RKO (cell line): Measurements from ENCODE around the gene SNX5.
A peak's percentile ranks its signal among the peaks of the same experiment; 100 is the strongest.

ENCODE experiments used
- DNase-seq: peaks from one replicate; pipeline ENCODE4 v3.0.0-alpha.2; 2016; ENCODE audit warnings: low spot score

Gene SNX5

GRCh38 chr20:17916433-17916891, 52.1 kb downstream of the SNX5 start:
- no peak for DNase-seq

DNA sequence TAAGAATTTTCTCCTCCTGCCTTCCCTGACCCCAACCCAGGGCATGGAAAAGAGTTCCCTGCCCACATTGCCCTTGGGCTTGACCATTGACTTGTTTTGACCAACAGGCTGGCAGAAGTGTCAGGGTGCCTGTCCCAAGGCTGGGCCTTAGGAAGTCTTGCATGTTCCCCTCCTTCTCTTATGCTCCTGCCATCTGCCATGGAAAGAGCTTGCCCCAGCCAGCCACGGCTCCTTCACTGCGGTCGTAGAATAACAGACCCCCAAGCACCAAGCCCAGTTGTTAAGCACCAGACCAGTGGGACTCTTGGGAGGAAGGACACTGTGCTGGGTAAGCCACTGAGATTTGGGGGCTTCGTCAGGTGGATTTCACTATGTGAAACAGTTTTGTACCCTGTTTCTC, 53.6 kb downstream of the SNX5 start:
- DNase-seq = no peak

GRCh38 chr20:17912916-17913315, 55.7 kb downstream of the SNX5 start:
- no peak for DNase-seq

DNA sequence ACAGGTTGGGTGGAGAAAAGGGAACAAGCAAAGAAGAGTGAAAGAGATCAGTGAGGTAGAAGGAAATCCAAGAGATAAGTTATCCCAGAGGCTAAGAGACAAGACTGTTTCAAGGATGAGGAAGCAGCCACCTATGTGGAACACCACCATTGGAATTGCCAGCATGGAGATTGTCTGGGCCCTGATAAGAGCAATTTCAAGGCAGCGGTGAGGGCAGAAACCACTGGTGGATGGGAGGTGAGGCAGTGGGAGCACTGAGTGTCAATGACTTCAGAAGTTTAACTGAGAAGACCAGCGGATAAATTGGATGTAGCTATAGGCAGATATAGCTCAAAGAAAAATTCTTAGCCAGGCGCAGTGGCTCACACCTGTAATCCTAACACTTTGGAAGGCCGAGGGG, 56.7 kb downstream of the SNX5 start:
- no peak for DNase-seq

GRCh38 chr20:17910828-17911294, 57.7 kb downstream of the SNX5 start:
- DNase-seq = peak; percentile 63

- DNase-seq = no peak
These were observed 58.7 kb downstream of the SNX5 start for GRCh38 chr20:17909869-17910321.

DNA sequence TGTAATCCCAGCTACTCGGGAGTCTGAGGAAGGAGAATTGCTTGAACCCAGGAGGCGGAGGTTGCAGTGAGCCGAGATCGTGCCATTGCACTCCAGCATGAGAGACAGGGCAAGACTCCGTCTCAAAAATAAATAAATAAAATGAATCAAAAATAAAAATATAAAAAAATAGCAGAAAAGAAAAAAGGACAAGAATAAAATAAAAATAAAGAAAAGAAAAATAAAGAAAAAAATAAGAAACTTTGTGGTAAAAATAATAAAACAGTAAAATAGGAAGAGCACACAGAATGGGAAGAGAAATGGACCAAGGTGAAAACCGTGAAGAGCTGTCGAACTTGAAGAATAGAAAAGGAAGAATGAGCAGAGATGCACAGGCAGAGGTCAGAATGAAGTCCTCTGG, 63.0 kb downstream of the SNX5 start:
- DNase-seq = no peak

DNA sequence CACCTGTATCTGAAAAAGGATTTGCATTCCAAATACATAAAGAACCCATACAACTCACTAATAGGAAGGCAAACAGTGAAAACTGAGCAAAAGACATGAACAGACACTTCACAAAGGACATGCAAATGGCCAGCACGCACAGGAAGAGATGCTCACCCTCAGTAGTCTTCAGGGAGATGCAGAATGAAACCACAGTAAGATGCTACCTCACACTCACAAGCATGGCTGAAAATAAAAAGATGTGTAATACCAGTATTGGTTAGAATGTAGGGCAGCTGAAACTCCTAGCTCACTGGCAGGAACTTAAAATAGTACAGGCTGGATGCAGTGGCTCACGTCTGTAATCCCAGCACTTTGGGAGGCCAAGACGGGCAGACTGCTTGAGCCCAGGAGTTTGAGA, 64.6 kb downstream of the SNX5 start:
- DNase-seq = no peak

DNA sequence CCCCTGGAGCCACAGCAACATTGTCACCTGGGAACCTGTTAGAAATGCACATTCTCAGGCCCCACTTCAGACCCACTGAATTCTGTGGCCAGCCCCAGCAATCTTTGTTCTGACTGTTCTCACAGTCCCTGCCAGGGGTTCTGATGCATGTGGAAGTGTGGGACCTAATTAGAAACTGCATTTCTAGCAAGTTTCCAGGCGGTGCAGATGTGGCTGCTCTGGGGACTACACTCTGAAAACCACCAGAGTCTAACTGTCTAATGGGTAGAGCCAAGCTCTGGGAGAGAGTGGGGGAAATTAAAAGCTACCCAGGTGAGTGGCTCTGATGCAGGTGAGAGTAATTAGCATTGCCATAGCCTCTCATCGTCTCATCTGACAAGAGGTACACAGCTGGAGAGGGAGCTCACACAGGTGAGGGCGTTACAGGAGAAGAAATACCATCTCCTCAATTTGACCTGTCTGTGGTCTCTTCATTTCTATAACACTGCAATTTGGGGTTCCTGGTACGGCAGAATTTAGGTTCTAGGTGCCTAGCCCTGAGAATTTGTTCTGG, 66.0 kb downstream of the SNX5 start:
- no peak for DNase-seq

GRCh38 chr20:17901971-17902370, 66.6 kb downstream of the SNX5 start:
- DNase-seq = no peak

DNA sequence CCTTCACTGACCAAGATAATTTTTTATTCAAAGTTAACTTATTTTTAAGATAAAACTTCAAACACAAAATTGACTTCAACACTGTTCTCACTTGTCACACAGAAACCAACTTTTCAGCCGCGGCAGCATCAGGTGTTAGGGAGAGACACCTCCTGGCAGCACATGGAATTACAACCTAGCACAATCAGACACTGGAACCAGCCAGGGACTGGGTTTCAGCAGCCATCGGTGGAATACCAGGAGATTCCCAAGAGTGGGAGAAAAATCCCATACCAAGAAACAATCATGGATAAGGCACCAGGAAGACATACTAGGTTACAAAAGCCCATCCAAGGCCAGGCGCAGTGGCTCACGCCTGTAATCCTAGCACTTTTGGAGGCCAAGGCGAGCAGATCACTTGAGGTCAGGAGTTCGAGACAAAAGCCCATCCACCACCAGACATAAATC, 70.0 kb downstream of the SNX5 start:
- peak; percentile 68 for DNase-seq

GRCh38 chr20:17897566-17898307, 70.9 kb downstream of the SNX5 start:
- no peak for DNase-seq

GRCh38 chr20:17896771-17897369, 71.7 kb downstream of the SNX5 start:
- DNase-seq = peak; percentile 34

GRCh38 chr20:17896193-17896723, 72.3 kb downstream of the SNX5 start:
- no peak for DNase-seq

DNA sequence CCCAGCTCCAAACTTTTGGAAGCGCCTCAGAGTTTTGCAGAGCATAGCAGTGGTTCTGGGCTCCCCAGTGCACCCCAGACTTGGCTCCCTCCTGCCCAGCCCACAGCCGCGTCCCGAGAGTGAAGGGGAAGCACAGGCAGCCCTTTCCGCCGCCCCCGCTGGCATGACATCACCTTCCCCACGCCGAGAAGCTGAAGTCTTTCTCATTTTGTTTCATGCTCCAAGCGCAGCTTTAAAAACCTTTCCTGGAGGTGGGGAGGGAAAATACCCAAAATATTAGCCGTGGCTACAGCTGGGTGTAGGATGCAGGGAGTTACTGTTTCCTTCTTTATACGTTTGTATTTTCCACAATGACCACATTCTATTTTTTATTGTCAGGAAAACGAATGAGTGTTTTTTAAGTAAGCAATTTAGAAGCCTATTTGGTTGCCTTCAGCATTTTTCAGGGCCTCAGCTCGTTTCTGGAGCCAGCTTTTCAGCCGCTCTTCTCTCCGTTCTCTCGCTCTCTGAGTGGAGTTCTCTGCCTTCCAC, 72.9 kb downstream of the SNX5 start:
- no peak for DNase-seq

DNA sequence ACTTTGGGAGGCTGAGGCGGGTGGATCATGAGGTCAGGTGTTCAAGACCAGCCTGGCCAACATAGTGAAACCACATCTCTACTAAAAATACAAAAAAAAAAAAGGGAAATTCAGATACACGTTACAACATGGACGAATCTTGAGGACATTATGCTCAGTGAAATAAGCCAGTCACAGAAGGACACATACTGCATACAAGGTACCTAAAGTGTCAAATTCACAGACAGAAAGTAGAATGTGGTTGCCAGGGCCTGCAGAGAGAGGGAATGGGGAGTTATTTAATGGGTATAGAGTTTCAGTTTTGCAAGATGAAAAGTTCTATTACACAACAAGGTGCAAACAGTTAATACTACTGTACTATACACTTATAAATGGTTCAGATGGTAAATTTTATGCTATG, 75.1 kb downstream of the SNX5 start:
- DNase-seq = no peak

- no peak for DNase-seq
These were observed 76.2 kb downstream of the SNX5 start for GRCh38 chr20:17892189-17892938.
